Activated CD4-positive, alpha-beta T cell treated with anti-CD3 and anti-CD28 coated beads, Interleukin-2, amount 10 ng/mL, durations not matched to agents 24 days and 14 days (primary cell): ENCODE measurements around the gene DISP1. TPM values are rescaled to one million over a fixed set of nuclear protein-coding genes. Genes with fewer than 3 reads are reported as not detected.

ENCODE experiments used
- DNase-seq: peaks from one replicate; pipeline ENCODE4 v3.0.0; 2022
- H3K27ac Mint-ChIP-seq: one replicate; pipeline ENCODE4 v1.8.0; 2022; ENCODE audit warnings: mild to moderate bottlenecking, mixed read lengths
- H3K27me3 Mint-ChIP-seq: one replicate; pipeline ENCODE4 v1.8.0; 2022; ENCODE audit warnings: mixed read lengths
- H3K36me3 Mint-ChIP-seq: one replicate; pipeline ENCODE4 v1.8.0; 2022; ENCODE audit warnings: low read depth, mild to moderate bottlenecking, mixed read lengths
- H3K4me1 Mint-ChIP-seq: one replicate; pipeline ENCODE4 v1.8.0; 2021; ENCODE audit warnings: mixed read lengths
- H3K4me3 Mint-ChIP-seq: one replicate; pipeline ENCODE4 v1.8.0; 2022; ENCODE audit warnings: mild to moderate bottlenecking, moderate library complexity, mixed read lengths
- H3K9me3 Mint-ChIP-seq: one replicate; pipeline ENCODE4 v1.8.0; 2021; ENCODE audit warnings: mixed read lengths
- intact Hi-C: fragments of 100-400 bp; cut with micrococcal nuclease; formaldehyde crosslinking; loops from one replicate; pipeline ENCODE4 v1.15.1; 2023
- total RNA-seq: library from RNA; stranded (reverse); gene quantifications from 2 replicates; pipeline ENCODE4 v1.2.3, GENCODE V29; 2022

The DISP1 gene
- total RNA-seq, 1 donor from 2014 or later: 2.0 TPM

- Mint-ChIP-seq H3K27me3 (peaks cover 36% of the 10 kb centered on the region), H3K4me1 (peaks cover 5% of the 10 kb centered on the region), H3K27ac (no peak overlapping the region), H3K9me3 (no peaks in the 10 kb centered on the region), H3K4me3 (no peak overlapping the region), H3K36me3 (no peaks in the 10 kb centered on the region)
- no peak for DNase-seq
- intact Hi-C loops: no loop called here
These were observed 29.3 kb upstream of the DISP1 start for GRCh38 chr1:222785529-222785928.

GRCh38 chr1:222786121-222786520, 28.7 kb upstream of the DISP1 start:
- no peak overlapping the region for H3K4me3 Mint-ChIP-seq
- DNase-seq: no peak
- H3K36me3 Mint-ChIP-seq: no peaks in the 10 kb centered on the region
- peaks cover 9% of the 10 kb centered on the region for H3K4me1 Mint-ChIP-seq
- peaks cover 36% of the 10 kb centered on the region for H3K27me3 Mint-ChIP-seq
- intact Hi-C loops: no loop called here
- H3K27ac Mint-ChIP-seq: no peak overlapping the region
- no peaks in the 10 kb centered on the region for H3K9me3 Mint-ChIP-seq

- no peaks in the 10 kb centered on the region for H3K9me3 Mint-ChIP-seq
- intact Hi-C loops: no loop called here
- H3K27me3 Mint-ChIP-seq: peaks cover 31% of the 10 kb centered on the region
- no peak overlapping the region for H3K4me3 Mint-ChIP-seq
- H3K36me3 Mint-ChIP-seq: no peaks in the 10 kb centered on the region
- DNase-seq: no peak
- H3K27ac Mint-ChIP-seq: no peak overlapping the region
- H3K4me1 Mint-ChIP-seq: peaks cover 10% of the 10 kb centered on the region
These were observed 27.1 kb upstream of the DISP1 start for GRCh38 chr1:222787729-222788128.

GRCh38 chr1:222788402-222789156, 26.3 kb upstream of the DISP1 start:
- H3K4me3 Mint-ChIP-seq: no peak overlapping the region
- DNase-seq: no peak
- peaks cover 10% of the 10 kb centered on the region for H3K4me1 Mint-ChIP-seq
- H3K27me3 Mint-ChIP-seq: peaks cover 29% of the 10 kb centered on the region
- no peaks in the 10 kb centered on the region for H3K9me3 Mint-ChIP-seq
- no peaks in the 10 kb centered on the region for H3K36me3 Mint-ChIP-seq
- H3K27ac Mint-ChIP-seq: no peak overlapping the region
- intact Hi-C loops: no loop called here

GRCh38 chr1:222790115-222790514, 24.7 kb upstream of the DISP1 start:
- intact Hi-C loops: no loop called here
- H3K27me3 Mint-ChIP-seq: peaks cover 15% of the 10 kb centered on the region
- H3K27ac Mint-ChIP-seq: peak overlapping the region; percentile 63
- H3K4me1 Mint-ChIP-seq: peaks cover 10% of the 10 kb centered on the region
- H3K36me3 Mint-ChIP-seq: no peaks in the 10 kb centered on the region
- H3K4me3 Mint-ChIP-seq: no peak overlapping the region
- no peaks in the 10 kb centered on the region for H3K9me3 Mint-ChIP-seq
- DNase-seq: no peak

- no peaks in the 10 kb centered on the region for H3K36me3 Mint-ChIP-seq
- intact Hi-C loops: no loop called here
- no peak for DNase-seq
- H3K9me3 Mint-ChIP-seq: no peaks in the 10 kb centered on the region
- H3K4me1 Mint-ChIP-seq: peaks cover 10% of the 10 kb centered on the region
- no peak overlapping the region for H3K4me3 Mint-ChIP-seq
- peaks cover 12% of the 10 kb centered on the region for H3K27me3 Mint-ChIP-seq
- H3K27ac Mint-ChIP-seq: peak overlapping the region; percentile 63
These were observed 24.3 kb upstream of the DISP1 start for GRCh38 chr1:222790520-222790919.

GRCh38 chr1:222791006-222791710, 23.7 kb upstream of the DISP1 start:
- Mint-ChIP-seq H3K9me3 (no peaks in the 10 kb centered on the region), H3K27ac (peak overlapping the region; percentile 63), H3K4me1 (peaks cover 10% of the 10 kb centered on the region), H3K4me3 (no peak overlapping the region), H3K27me3 (peaks cover 10% of the 10 kb centered on the region), H3K36me3 (no peaks in the 10 kb centered on the region)
- DNase-seq: no peak
- intact Hi-C loops: no loop called here

GRCh38 chr1:222792744-222793143, 22.1 kb upstream of the DISP1 start:
- no peak overlapping the region for H3K4me3 Mint-ChIP-seq
- no peaks in the 10 kb centered on the region for H3K36me3 Mint-ChIP-seq
- H3K9me3 Mint-ChIP-seq: no peaks in the 10 kb centered on the region
- no peak overlapping the region for H3K27ac Mint-ChIP-seq
- DNase-seq: no peak
- intact Hi-C loops: loop anchor here (1.0 kb wide), 1 partner anchor 289 kb away; no protein-coding TSS in a partner anchor
- H3K4me1 Mint-ChIP-seq: peaks cover 10% of the 10 kb centered on the region
- H3K27me3 Mint-ChIP-seq: peaks cover 4% of the 10 kb centered on the region

GRCh38 chr1:222794656-222795474, 20.0 kb upstream of the DISP1 start:
- intact Hi-C loops: loop anchor here (1.0 kb wide), 1 partner anchor 328 kb away; no protein-coding TSS in a partner anchor
- H3K27ac Mint-ChIP-seq: no peak overlapping the region
- no peaks in the 10 kb centered on the region for H3K36me3 Mint-ChIP-seq
- no peak overlapping the region for H3K4me3 Mint-ChIP-seq
- H3K9me3 Mint-ChIP-seq: no peaks in the 10 kb centered on the region
- peaks cover 20% of the 10 kb centered on the region for H3K4me1 Mint-ChIP-seq
- H3K27me3 Mint-ChIP-seq: peaks cover 4% of the 10 kb centered on the region
- DNase-seq: no peak

- Mint-ChIP-seq H3K27me3 (peaks cover 15% of the 10 kb centered on the region), H3K4me3 (no peak overlapping the region), H3K36me3 (no peaks in the 10 kb centered on the region), H3K9me3 (no peaks in the 10 kb centered on the region), H3K27ac (no peak overlapping the region), H3K4me1 (peaks cover 9% of the 10 kb centered on the region)
- no peak for DNase-seq
- intact Hi-C loops: no loop called here
These were observed 16.7 kb upstream of the DISP1 start for GRCh38 chr1:222798116-222798515.

GRCh38 chr1:222798975-222799374, 15.9 kb upstream of the DISP1 start:
- DNase-seq: no peak
- intact Hi-C loops: no loop called here
- Mint-ChIP-seq H3K27me3 (peaks cover 18% of the 10 kb centered on the region), H3K4me3 (no peak overlapping the region), H3K27ac (no peak overlapping the region), H3K36me3 (no peaks in the 10 kb centered on the region), H3K4me1 (peaks cover 9% of the 10 kb centered on the region), H3K9me3 (no peaks in the 10 kb centered on the region)

GRCh38 chr1:222801067-222801466, 13.8 kb upstream of the DISP1 start:
- Mint-ChIP-seq H3K4me3 (no peak overlapping the region), H3K4me1 (peaks cover 9% of the 10 kb centered on the region), H3K9me3 (no peaks in the 10 kb centered on the region), H3K36me3 (no peaks in the 10 kb centered on the region), H3K27me3 (peaks cover 18% of the 10 kb centered on the region), H3K27ac (no peak overlapping the region)
- intact Hi-C loops: no loop called here
- no peak for DNase-seq

- DNase-seq: no peak
- H3K4me1 Mint-ChIP-seq: peaks cover 14% of the 10 kb centered on the region
- H3K4me3 Mint-ChIP-seq: no peak overlapping the region
- H3K36me3 Mint-ChIP-seq: no peaks in the 10 kb centered on the region
- peaks cover 9% of the 10 kb centered on the region for H3K27me3 Mint-ChIP-seq
- intact Hi-C loops: loop anchor here (10.0 kb wide), 2 partner anchors 157 to 553 kb away; partner anchors contain the start of gene SUSD4
- peaks cover 4% of the 10 kb centered on the region for H3K9me3 Mint-ChIP-seq
- H3K27ac Mint-ChIP-seq: no peak overlapping the region
These were observed 3.2 kb upstream of the DISP1 start for GRCh38 chr1:222811671-222812070.
